Measurements from ENCODE around the gene BTNL9.
"Not testable (repeated sequence)": the region's sequence is repeated elsewhere in the genome, so short reads cannot be mapped to it uniquely, and the experiment has no call there.

- not testable (repeated sequence) for TF ChIP-seq CTCF, POLR2AphosphoS5 (IDR thresholded peaks at IDR 0.05)
Observed at GRCh38 chr5:181097383-181097753, 57.3 kb downstream of the BTNL9 start.
